ENCODE measurements around the gene ARHGEF40. TPM values are rescaled to one million over a fixed set of nuclear protein-coding genes. Genes with fewer than 3 reads are reported as not detected.
"Not testable (repeated sequence)": the region's sequence is repeated elsewhere in the genome, so short reads cannot be mapped to it uniquely, and the experiment has no call there.

Gene ARHGEF40
- total RNA-seq, 4 donors from 2014 or later = 72.5 to 128 (median 80.9) TPM

- WGBS, 2 donors = 40 to 42% methylated on average over 8 of the region's 8 CpGs
- Histone ChIP-seq H3K27me3 (no peaks in the 10 kb centered on the region), H3K9me3 (no peaks in the 10 kb centered on the region), H3K27ac (peak overlapping the region; percentile 66 to 86 (median 80)), H3K36me3 (no peaks in the 10 kb centered on the region), H3K4me3 (peak overlapping the region in 1 of 4 donors; percentile 31), H3K4me1 (peaks cover 0 to 55% (median 31%) of the 10 kb centered on the region in 4 donors)
- peak in 1 of 2 donors; percentile 36 for TF ChIP-seq EP300 (IDR thresholded peaks at IDR 0.05)
- no peak for TF ChIP-seq POLR2A (IDR thresholded peaks at IDR 0.05)
- TF ChIP-seq, protein P1, sequence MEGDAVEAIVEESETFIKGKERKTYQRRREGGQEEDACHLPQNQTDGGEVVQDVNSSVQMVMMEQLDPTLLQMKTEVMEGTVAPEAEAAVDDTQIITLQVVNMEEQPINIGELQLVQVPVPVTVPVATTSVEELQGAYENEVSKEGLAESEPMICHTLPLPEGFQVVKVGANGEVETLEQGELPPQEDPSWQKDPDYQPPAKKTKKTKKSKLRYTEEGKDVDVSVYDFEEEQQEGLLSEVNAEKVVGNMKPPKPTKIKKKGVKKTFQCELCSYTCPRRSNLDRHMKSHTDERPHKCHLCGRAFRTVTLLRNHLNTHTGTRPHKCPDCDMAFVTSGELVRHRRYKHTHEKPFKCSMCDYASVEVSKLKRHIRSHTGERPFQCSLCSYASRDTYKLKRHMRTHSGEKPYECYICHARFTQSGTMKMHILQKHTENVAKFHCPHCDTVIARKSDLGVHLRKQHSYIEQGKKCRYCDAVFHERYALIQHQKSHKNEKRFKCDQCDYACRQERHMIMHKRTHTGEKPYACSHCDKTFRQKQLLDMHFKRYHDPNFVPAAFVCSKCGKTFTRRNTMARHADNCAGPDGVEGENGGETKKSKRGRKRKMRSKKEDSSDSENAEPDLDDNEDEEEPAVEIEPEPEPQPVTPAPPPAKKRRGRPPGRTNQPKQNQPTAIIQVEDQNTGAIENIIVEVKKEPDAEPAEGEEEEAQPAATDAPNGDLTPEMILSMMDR (IDR thresholded peaks at IDR 0.05) = peak; percentile 56 to 88 (median 71)
- peak in 1 of 2 donors; percentile 57 for DNase-seq (ENCODE audit: low spot score in 2 of 2)
Measured at GRCh38 chr14:21039585-21040369, 30.3 kb upstream of the ARHGEF40 start.

DNA sequence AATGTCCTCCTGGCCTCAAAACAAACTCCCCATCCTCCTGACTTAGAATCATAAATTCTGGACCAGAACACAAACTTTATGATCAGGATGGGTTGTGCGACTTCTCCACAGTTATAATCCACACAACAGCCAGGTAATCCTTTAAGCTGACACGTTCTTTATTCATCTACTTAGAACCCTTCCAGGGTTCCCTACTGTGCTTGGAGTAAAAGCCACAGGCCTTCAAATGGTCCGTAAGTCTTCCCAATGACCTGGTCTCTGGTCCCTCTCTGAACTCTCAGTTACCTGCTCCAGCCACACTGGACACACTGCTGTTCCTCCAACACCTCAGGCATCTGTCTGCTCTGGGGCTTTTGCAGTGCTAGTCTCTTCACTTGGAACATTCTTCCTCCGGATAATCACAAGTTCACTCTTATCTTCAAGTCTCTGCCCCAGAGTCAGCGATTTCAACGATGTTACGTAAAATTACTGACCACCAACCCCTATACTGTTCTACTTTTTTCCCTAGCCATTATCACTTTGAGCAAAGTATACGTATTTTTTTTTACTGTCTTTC lies 29.7 kb upstream of the ARHGEF40 start:
- H3K4me3 ChIP-seq = no peak overlapping the region
- no peak for DNase-seq (ENCODE audit: low spot score in 2 of 2)
- H3K27ac ChIP-seq = peak overlapping the region in 2 of 4 donors; percentile 80 to 86
- TF ChIP-seq POLR2A (IDR thresholded peaks at IDR 0.05) (no peak), EP300 (IDR thresholded peaks at IDR 0.05) (no peak)
- TF ChIP-seq, protein P1 (IDR thresholded peaks at IDR 0.05) = no peak
- H3K4me1 ChIP-seq = peaks cover 0 to 55% (median 31%) of the 10 kb centered on the region in 4 donors
- H3K9me3 ChIP-seq = no peaks in the 10 kb centered on the region
- no peaks in the 10 kb centered on the region for H3K36me3 ChIP-seq
- no peaks in the 10 kb centered on the region for H3K27me3 ChIP-seq
- 72 to 74% methylated on average over 8 of the region's 8 CpGs for WGBS, 2 donors

GRCh38 chr14:21040941-21041340 lies 29.2 kb upstream of the ARHGEF40 start:
- DNase-seq (ENCODE audit: low spot score in 2 of 2); H3K4me3 ChIP-seq: not testable (repeated sequence)
- WGBS, 2 donors = 85 to 89% methylated on average over 3 of the region's 3 CpGs

GRCh38 chr14:21041676-21042433 lies 28.2 kb upstream of the ARHGEF40 start, which contains the start of gene RNASE7:
Gene RNASE7 (plus strand): TSS chr14:21042362. CDS start chr14:21042993, 631 bp downstream.
- Histone ChIP-seq H3K27ac (no peak within 1 kb of the TSS), H3K27me3 (no peaks in the 10 kb centered on the region), H3K36me3 (no peaks in the 10 kb centered on the region), H3K9me3 (no peaks in the 10 kb centered on the region), H3K4me1 (peaks cover 0 to 53% (median 30%) of the 10 kb centered on the region in 4 donors), H3K4me3 (no peak within 1 kb of the TSS)
- WGBS, 2 donors = 74 to 77% methylated on average over 11 of the region's 11 CpGs
- no peak for TF ChIP-seq POLR2A (IDR thresholded peaks at IDR 0.05)
- TF ChIP-seq, protein P1 (IDR thresholded peaks at IDR 0.05) = no peak
- no peak for TF ChIP-seq EP300 (IDR thresholded peaks at IDR 0.05)
- no peak for DNase-seq (ENCODE audit: low spot score in 2 of 2)

More at GRCh38 chr14:21040941-21041340, 29.2 kb upstream of the ARHGEF40 start:
- H3K36me3 ChIP-seq, H3K27me3 ChIP-seq, H3K27ac ChIP-seq, H3K9me3 ChIP-seq: not testable (repeated sequence)
- H3K4me1 ChIP-seq = peaks cover 0 to 55% (median 31%) of the 10 kb centered on the region in 4 donors

DNA sequence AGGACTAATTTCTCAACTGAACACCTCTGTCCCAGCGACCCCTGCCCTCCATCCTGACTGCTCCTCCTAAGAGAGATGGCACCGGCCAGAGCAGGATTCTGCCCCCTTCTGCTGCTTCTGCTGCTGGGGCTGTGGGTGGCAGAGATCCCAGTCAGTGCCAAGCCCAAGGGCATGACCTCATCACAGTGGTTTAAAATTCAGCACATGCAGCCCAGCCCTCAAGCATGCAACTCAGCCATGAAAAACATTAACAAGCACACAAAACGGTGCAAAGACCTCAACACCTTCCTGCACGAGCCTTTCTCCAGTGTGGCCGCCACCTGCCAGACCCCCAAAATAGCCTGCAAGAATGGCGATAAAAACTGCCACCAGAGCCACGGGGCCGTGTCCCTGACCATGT lies 27.2 kb upstream of the ARHGEF40 start:
- WGBS, 2 donors = 48 to 58% methylated on average over 8 of the region's 8 CpGs
- Histone ChIP-seq H3K27me3 (no peaks in the 10 kb centered on the region), H3K27ac (no peak overlapping the region), H3K9me3 (no peaks in the 10 kb centered on the region), H3K4me1 (peaks cover 0 to 43% (median 24%) of the 10 kb centered on the region in 4 donors), H3K36me3 (no peaks in the 10 kb centered on the region), H3K4me3 (no peak overlapping the region)
- DNase-seq (ENCODE audit: low spot score in 2 of 2) = no peak
- TF ChIP-seq POLR2A (IDR thresholded peaks at IDR 0.05) = no peak
- TF ChIP-seq EP300 (IDR thresholded peaks at IDR 0.05) = no peak
- TF ChIP-seq, protein P1 (IDR thresholded peaks at IDR 0.05) = no peak

Data from tibial nerve (tissue), 4 donors.